IMR-90 (cell line): ENCODE results near the gene PSMB3. TPM values are rescaled to one million over a fixed set of nuclear protein-coding genes. Genes with fewer than 3 reads are reported as not detected.
A peak's percentile ranks its signal among the peaks of the same experiment; 100 is the strongest.

Source experiments
- ATAC-seq: fragments of 200-7000 bp; cut with Tn5 transposase; 2 replicates; pipeline ENCODE4 v1.9.1; 2020; ENCODE audit warnings: low read depth, mild to moderate bottlenecking, moderate library complexity
- BruUV-seq: library from RNA; stranded (reverse); fragments of 400-500 nt; replicated peaks from 2 replicates; lab custom pipeline; 2021; lab: Mats Ljungman, UMichigan
- CTCF ChIA-PET: fragments of 300-600 bp; formaldehyde crosslinking; extraction: SDS; loops from one replicate; lab custom pipeline; 2021; ENCODE audit warnings: antibody characterized with exemption; lab: Yijun Ruan, JAX
- POLR2A ChIA-PET: fragments of 300-600 bp; sonication (Branson Sonifier 250); formaldehyde crosslinking; loops from one replicate; lab custom pipeline; 2022; ENCODE audit warnings: antibody characterized with exemption; ENCODE audit not compliant: unreplicated experiment; lab: Charles Lee
- DNase-seq: peaks from one replicate; pipeline ENCODE4 v3.0.0; 2013
- H2AFZ ChIP-seq: replicated peaks from 2 replicates; pipeline ENCODE3; 2013; ENCODE audit warnings: low read length, mild to moderate bottlenecking; ENCODE audit not compliant: poor library complexity
- H2AK5ac ChIP-seq: 2 replicates; pipeline ENCODE4 v1.6.1; 2013; ENCODE audit warnings: low read depth, low read length, inconsistent platforms
- H2AK9ac ChIP-seq: replicated peaks from 2 replicates; pipeline ENCODE3; 2013; ENCODE audit warnings: mild to moderate bottlenecking, low read depth, low read length, moderate library complexity; ENCODE audit not compliant: poor library complexity
- H2BK120ac ChIP-seq: 2 replicates; pipeline ENCODE4 v1.6.1; 2013; ENCODE audit warnings: low read depth, low read length, inconsistent platforms
- H2BK15ac ChIP-seq: 3 replicates; pipeline ENCODE4 v1.6.1; 2013; ENCODE audit warnings: low read depth, low read length, inconsistent platforms
- H2BK20ac ChIP-seq: 2 replicates; pipeline ENCODE4 v1.6.1; 2013; ENCODE audit warnings: low read depth, mild to moderate bottlenecking, inconsistent platforms, low read length, moderate library complexity
- H2BK5ac ChIP-seq: 2 replicates; pipeline ENCODE4 v1.6.1; 2013; ENCODE audit warnings: mild to moderate bottlenecking, low read depth, low read length, inconsistent platforms; ENCODE audit not compliant: poor library complexity, severe bottlenecking
- H3K14ac ChIP-seq: replicated peaks from 2 replicates; pipeline ENCODE4 v1.6.1; 2013; ENCODE audit warnings: low read depth, low read length, inconsistent platforms
- H3K18ac ChIP-seq: 2 replicates; pipeline ENCODE4 v1.6.1; 2013; ENCODE audit warnings: low read depth, low read length, control low read depth
- H3K23ac ChIP-seq: 2 replicates; pipeline ENCODE4 v1.6.1; 2013; ENCODE audit warnings: low read depth, low read length, inconsistent platforms
- H3K27ac ChIP-seq: 2 replicates; pipeline ENCODE4 v1.5.1; 2013; ENCODE audit warnings: mild to moderate bottlenecking, control low read depth, low read length; ENCODE audit not compliant: insufficient read depth
- H3K27me3 ChIP-seq: 2 replicates; pipeline ENCODE4 v1.6.1; 2013; ENCODE audit warnings: low read length; ENCODE audit not compliant: control insufficient read depth, insufficient read depth
- H3K36me3 ChIP-seq: 2 replicates; pipeline ENCODE4 v1.6.1; 2013; ENCODE audit warnings: low read length, mixed read lengths; ENCODE audit not compliant: control insufficient read depth, insufficient read depth
- H3K4ac ChIP-seq: 2 replicates; pipeline ENCODE4 v1.6.1; 2013; ENCODE audit warnings: low read depth, low read length, inconsistent platforms
- H3K4me1 ChIP-seq: 2 replicates; pipeline ENCODE4 v1.6.1; 2013; ENCODE audit warnings: low read length, mixed read lengths; ENCODE audit not compliant: control insufficient read depth, insufficient read depth
- H3K4me2 ChIP-seq: 2 replicates; pipeline ENCODE4 v1.6.1; 2013; ENCODE audit warnings: low read depth, mild to moderate bottlenecking, control low read depth, low read length, moderate library complexity
- H3K4me3 ChIP-seq: 2 replicates; pipeline ENCODE4 v1.5.1; 2013; ENCODE audit warnings: low read depth, mild to moderate bottlenecking, control low read depth, low read length, moderate library complexity; ENCODE audit not compliant: insufficient read depth
- H3K56ac ChIP-seq: 2 replicates; pipeline ENCODE4 v1.6.1; 2013; ENCODE audit warnings: low read length, inconsistent platforms; ENCODE audit not compliant: insufficient read depth; ENCODE audit errors: extremely low read depth
- H3K79me1 ChIP-seq, 2 experiments: 2 replicates each; pipeline ENCODE4 v1.6.1; 2013; ENCODE audit warnings: low read length in 2 of 2, inconsistent platforms in 1 of 2, low read depth in 1 of 2
- H3K9ac ChIP-seq: 2 replicates; pipeline ENCODE4 v1.6.1; 2013; ENCODE audit warnings: low read depth, low read length, control low read depth
- H3K9me1 ChIP-seq: 2 replicates; pipeline ENCODE4 v1.6.1; 2013; ENCODE audit warnings: low read length, inconsistent platforms; ENCODE audit not compliant: insufficient read depth
- H3K9me3 ChIP-seq: 2 replicates; pipeline ENCODE4 v1.6.1; 2013; ENCODE audit warnings: low read length; ENCODE audit not compliant: control insufficient read depth, insufficient read depth
- H4K20me1 ChIP-seq: 2 replicates; pipeline ENCODE4 v1.6.1; 2013; ENCODE audit warnings: low read length, inconsistent platforms; ENCODE audit not compliant: insufficient read depth
- H4K5ac ChIP-seq: 2 replicates; pipeline ENCODE4 v1.6.1; 2013; ENCODE audit warnings: mild to moderate bottlenecking, low read depth, low read length, control low read depth
- H4K8ac ChIP-seq, 2 experiments: 2 replicates each; pipeline ENCODE4 v1.6.1; 2013; ENCODE audit warnings: low read depth in 2 of 2, low read length in 2 of 2, control low read depth in 1 of 2, inconsistent platforms in 1 of 2
- H4K91ac ChIP-seq: 2 replicates; pipeline ENCODE4 v1.6.1; 2013; ENCODE audit warnings: low read depth, low read length, inconsistent platforms; ENCODE audit not compliant: insufficient read depth
- BHLHE40 ChIP-seq: fragments of 150-350 bp; IDR thresholded peaks from 2 replicates; pipeline ENCODE4 v1.6.1; 2016; ENCODE audit warnings: mild to moderate bottlenecking, low read depth, low read length
- ELK1 ChIP-seq: fragments of 150-350 bp; IDR thresholded peaks from 2 replicates; pipeline ENCODE4 v1.6.1; 2016; ENCODE audit warnings: low read depth, mild to moderate bottlenecking, low read length, moderate library complexity, borderline replicate concordance
- FOS ChIP-seq: fragments of 150-350 bp; IDR thresholded peaks from 2 replicates; pipeline ENCODE4 v1.6.1; 2016; ENCODE audit warnings: low read depth, low read length
- MAZ ChIP-seq: IDR thresholded peaks from 2 replicates; pipeline ENCODE4 v1.6.1; 2012; ENCODE audit warnings: low read depth, mild to moderate bottlenecking, low read length, improper control_type of control experiment, moderate library complexity, borderline replicate concordance
- RAD21 ChIP-seq: IDR thresholded peaks from 2 replicates; pipeline ENCODE4 v1.6.1; 2012; ENCODE audit warnings: low read length, improper control_type of control experiment
- RFX5 ChIP-seq: IDR thresholded peaks from 2 replicates; pipeline ENCODE4 v1.8.0; 2012; ENCODE audit warnings: low read depth, mild to moderate bottlenecking, low read length, moderate library complexity
- WGBS, 2 experiments: methylation state at CpG; one replicate each; pipeline versions ENCODE4 v1.1.5 to v1.1.7; 2013; ENCODE audit warnings: missing lambda C conversion rate in 2 of 2; ENCODE audit not compliant: insufficient read length in 1 of 2; ENCODE audit errors: extremely low coverage in 2 of 2; 5-methylcytosine and 5-hydroxymethylcytosine counted together
- dilution Hi-C: fragments of 300-500 bp; cut with HindIII; formaldehyde crosslinking; loops from one replicate; pipeline ENCODE4 v1.14.3; 2018; ENCODE audit warnings: low sequenced_read_pairs; ENCODE audit not compliant: unreplicated experiment
- in situ Hi-C: fragments of 300-500 bp; cut with MboI; formaldehyde crosslinking; loops from 3 replicates; pipeline ENCODE4 v1.14.3; 2019; ENCODE audit warnings: low sequenced_read_pairs, inconsistent platforms, mixed read lengths
- intact Hi-C: fragments of 100-400 bp; cut with micrococcal nuclease; formaldehyde crosslinking; loops from 2 replicates; pipeline ENCODE4 v1.10.0; 2022
- polyA plus RNA-seq, 3 experiments: library from polyadenylated mRNA; depleted of rRNA; stranded (reverse); fragments of >200 nt; gene quantifications; 2 replicates each; pipeline ENCODE4 v1.2.3, GENCODE V29; 2012; ENCODE audit warnings: low replicate concordance in 1 of 3
- total RNA-seq: library from RNA; depleted of rRNA; stranded (reverse); fragments of >200 nt; gene quantifications from 2 replicates; pipeline ENCODE4 v1.2.3, GENCODE V29; 2012

Gene PSMB3
- total and polyA plus RNA-seq, 2 of the 4 experiments (the other 2 are of a cell fraction) = 480 to 828 TPM

- Histone ChIP-seq H2BK120ac (peak within 1 kb of the TSS; percentile 47), H3K56ac (peak within 1 kb of the TSS; percentile 54), H3K23ac (peak within 1 kb of the TSS; percentile 99), H2BK5ac (peak within 1 kb of the TSS; percentile 54), H3K4me1 (peaks cover 17% of the 10 kb centered on the region), H3K27me3 (no peaks in the 10 kb centered on the region), H4K91ac (peak within 1 kb of the TSS; percentile 74), H4K5ac (peak within 1 kb of the TSS; percentile 62), H2BK20ac (no peak within 1 kb of the TSS; the same call in 1 of the 2 replicates), H2AFZ (peak within 1 kb of the TSS; percentile 90), H3K36me3 (peaks cover 15% of the 10 kb centered on the region; the same call in 1 of the 2 replicates), H3K9me3 (no peaks in the 10 kb centered on the region), H3K27ac (peak within 1 kb of the TSS; percentile 93), H3K9me1 (peaks cover 13% of the 10 kb centered on the region; the same call in 1 of the 2 replicates), H3K4me3 (peak within 1 kb of the TSS; percentile 68), H2AK5ac (peak within 1 kb of the TSS; percentile 57), H4K20me1 (peaks cover 23% of the 10 kb centered on the region; the same call in 1 of the 2 replicates), H3K4ac (peak within 1 kb of the TSS; percentile 93), H3K79me1 (peaks cover 21 to 63% of the 10 kb centered on the region in 2 experiments; a peak in 3 of 4 replicates), H3K18ac (peak within 1 kb of the TSS; percentile 37), H4K8ac (peak within 1 kb of the TSS; percentile 93 to 99), H3K4me2 (peak within 1 kb of the TSS; percentile 93), H3K14ac (peak within 1 kb of the TSS; percentile 78), H2BK15ac (0 out of 3 replicates have a peak within 1 kb of the TSS, but pooled peaks have one; percentile 60), H3K9ac (peak within 1 kb of the TSS; percentile 83), H2AK9ac (peak within 1 kb of the TSS; percentile 97)
- ChIA-PET POLR2A (interaction anchor here (0.5 kb wide), 1 partner anchor 27 kb away, joined by 3 read pairs; no protein-coding TSS in a partner anchor), CTCF (no interaction called here)
- dilution Hi-C loops = no loop called here
- TF ChIP-seq MAZ = peak; percentile 54; the same call in 1 of the 2 replicates
- TF ChIP-seq RFX5 = no peak
- TF ChIP-seq RAD21 = no peak
- TF ChIP-seq BHLHE40 = no peak; the same call in 1 of the 2 replicates
- TF ChIP-seq FOS = no peak
- no peak for TF ChIP-seq ELK1
- intact Hi-C loops = no loop called here
- ATAC-seq (peak; percentile 64), DNase-seq (peak; percentile 71)
- in situ Hi-C loops = no loop called here
- BruUV-seq = no TSS peak
- WGBS, 2 experiments = 0% methylated on average over 28 of the region's 100 CpGs; no CpG with 5 or more reads in 1 of the 2 experiments
Measured at GRCh38 chr17:38704606-38705522, 47.7 kb upstream of the PSMB3 start, which contains the start of gene MLLT6. TSS of gene MLLT6 (plus strand) at chr17:38705273. CDS start at chr17:38705633, 360 bp downstream.
